22Rv1 (cell line): ENCODE results near the gene MYH14.

ENCODE experiments used
- ZFX ChIP-seq: fragments of 450-650 bp; IDR thresholded peaks from 2 replicates; pipeline ENCODE4 v1.6.1; 2017; ENCODE audit warnings: antibody characterized with exemption, borderline replicate concordance
- TF ChIP-seq, protein P1 (sequence below): fragments of 450-650 bp; IDR thresholded peaks from 2 replicates; pipeline ENCODE4 v1.5.1; 2017; ENCODE audit warnings: mild to moderate bottlenecking

DNA sequence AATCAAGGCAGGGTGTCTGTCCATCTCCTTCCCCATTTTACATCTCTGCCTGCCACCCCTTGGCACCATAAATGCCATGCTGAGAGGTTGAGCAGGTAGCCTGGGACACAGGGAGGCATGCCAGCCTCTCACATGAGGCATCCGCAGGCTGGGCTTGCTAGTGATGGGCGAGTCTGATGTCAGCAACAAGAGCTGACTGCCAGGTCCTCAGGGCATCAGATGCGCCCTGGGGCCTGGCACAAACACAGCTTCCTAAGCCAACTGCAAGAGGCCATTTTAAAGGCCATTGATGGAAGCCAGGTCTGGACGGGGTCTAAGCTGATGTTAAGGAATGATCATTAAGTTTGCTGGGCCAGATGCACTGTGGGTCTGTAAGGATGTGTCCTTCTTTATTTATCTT, 34.6 kb downstream of the MYH14 start:
- TF ChIP-seq, protein P1, sequence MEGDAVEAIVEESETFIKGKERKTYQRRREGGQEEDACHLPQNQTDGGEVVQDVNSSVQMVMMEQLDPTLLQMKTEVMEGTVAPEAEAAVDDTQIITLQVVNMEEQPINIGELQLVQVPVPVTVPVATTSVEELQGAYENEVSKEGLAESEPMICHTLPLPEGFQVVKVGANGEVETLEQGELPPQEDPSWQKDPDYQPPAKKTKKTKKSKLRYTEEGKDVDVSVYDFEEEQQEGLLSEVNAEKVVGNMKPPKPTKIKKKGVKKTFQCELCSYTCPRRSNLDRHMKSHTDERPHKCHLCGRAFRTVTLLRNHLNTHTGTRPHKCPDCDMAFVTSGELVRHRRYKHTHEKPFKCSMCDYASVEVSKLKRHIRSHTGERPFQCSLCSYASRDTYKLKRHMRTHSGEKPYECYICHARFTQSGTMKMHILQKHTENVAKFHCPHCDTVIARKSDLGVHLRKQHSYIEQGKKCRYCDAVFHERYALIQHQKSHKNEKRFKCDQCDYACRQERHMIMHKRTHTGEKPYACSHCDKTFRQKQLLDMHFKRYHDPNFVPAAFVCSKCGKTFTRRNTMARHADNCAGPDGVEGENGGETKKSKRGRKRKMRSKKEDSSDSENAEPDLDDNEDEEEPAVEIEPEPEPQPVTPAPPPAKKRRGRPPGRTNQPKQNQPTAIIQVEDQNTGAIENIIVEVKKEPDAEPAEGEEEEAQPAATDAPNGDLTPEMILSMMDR = no peak
- no peak for TF ChIP-seq ZFX
